Trophoblast cell (in vitro differentiated cells and primary cell): ENCODE data around the gene AKAP7. TPM values are rescaled to one million over a fixed set of nuclear protein-coding genes. Genes with fewer than 3 reads are reported as not detected.
"Not testable (repeated sequence)": the region's sequence is repeated elsewhere in the genome, so short reads cannot be mapped to it uniquely, and the experiment has no call there.

ENCODE experiments used
- DNase-seq, 2 donors: peaks; one replicate each; pipeline ENCODE4 v3.0.0-alpha.2; 2016
- H2AFZ ChIP-seq: 2 replicates; pipeline ENCODE4 v1.6.1; 2013; ENCODE audit warnings: low read length, moderate library complexity, mild to moderate bottlenecking; ENCODE audit not compliant: insufficient read depth, poor library complexity
- H2AK5ac ChIP-seq: 2 replicates; pipeline ENCODE4 v1.6.1; 2013; ENCODE audit warnings: mild to moderate bottlenecking, low read length
- H2BK120ac ChIP-seq: 2 replicates; pipeline ENCODE4 v1.6.1; 2013; ENCODE audit warnings: low read length, mild to moderate bottlenecking, moderate library complexity; ENCODE audit not compliant: insufficient read depth, poor library complexity
- H2BK12ac ChIP-seq: 2 replicates; pipeline ENCODE4 v1.6.1; 2013; ENCODE audit warnings: mild to moderate bottlenecking, low read length, moderate library complexity
- H2BK5ac ChIP-seq: 2 replicates; pipeline ENCODE4 v1.6.1; 2013; ENCODE audit warnings: low read length, low read depth, moderate library complexity, mild to moderate bottlenecking; ENCODE audit not compliant: poor library complexity
- H3K14ac ChIP-seq: 2 replicates; pipeline ENCODE4 v1.6.1; 2013; ENCODE audit warnings: mild to moderate bottlenecking, low read length
- H3K18ac ChIP-seq: 2 replicates; pipeline ENCODE4 v1.6.1; 2013; ENCODE audit warnings: mild to moderate bottlenecking, low read length
- H3K23ac ChIP-seq: 2 replicates; pipeline ENCODE4 v1.6.1; 2013; ENCODE audit warnings: low read length
- H3K27ac ChIP-seq: 2 replicates; pipeline ENCODE4 v1.5.1; 2013; ENCODE audit warnings: low read depth, mild to moderate bottlenecking, inconsistent platforms, low read length, moderate library complexity
- H3K27me3 ChIP-seq: 2 replicates; pipeline ENCODE4 v1.6.1; 2013; ENCODE audit warnings: inconsistent platforms, mild to moderate bottlenecking, low read length, moderate library complexity; ENCODE audit not compliant: insufficient read depth
- H3K36me3 ChIP-seq, 2 experiments: 1 replicate in 1 of 2; 2 replicates in 1 of 2; pipeline ENCODE4 v1.6.1; 2013; ENCODE audit warnings: low read length in 2 of 2, mild to moderate bottlenecking in 2 of 2, moderate library complexity in 1 of 2; ENCODE audit not compliant: insufficient read depth in 2 of 2, control insufficient read depth in 1 of 2
- H3K4ac ChIP-seq: 2 replicates; pipeline ENCODE4 v1.6.1; 2013; ENCODE audit warnings: low read depth, mild to moderate bottlenecking, low read length, moderate library complexity
- H3K4me1 ChIP-seq, 2 experiments: 1 replicate in 1 of 2; 2 replicates in 1 of 2; pipeline ENCODE4 v1.6.1; 2013; ENCODE audit warnings: low read length in 2 of 2, mild to moderate bottlenecking in 2 of 2, moderate library complexity in 1 of 2; ENCODE audit not compliant: insufficient read depth in 2 of 2, control insufficient read depth in 1 of 2
- H3K4me2 ChIP-seq: 2 replicates; pipeline ENCODE4 v1.6.1; 2013; ENCODE audit warnings: inconsistent platforms, mild to moderate bottlenecking, low read length, moderate library complexity
- H3K4me3 ChIP-seq: 2 replicates; pipeline ENCODE4 v1.5.1; 2013; ENCODE audit warnings: mild to moderate bottlenecking, low read depth, low read length, inconsistent platforms
- H3K79me1 ChIP-seq: one replicate; pipeline ENCODE4 v1.6.1; 2013; ENCODE audit warnings: low read length
- H3K79me2 ChIP-seq: 2 replicates; pipeline ENCODE4 v1.6.1; 2013; ENCODE audit warnings: low read length, mild to moderate bottlenecking; ENCODE audit not compliant: control insufficient read depth, insufficient read depth, poor library complexity
- H3K9ac ChIP-seq: 2 replicates; pipeline ENCODE4 v1.6.1; 2013; ENCODE audit warnings: mild to moderate bottlenecking, low read length
- H3K9me3 ChIP-seq: 2 replicates; pipeline ENCODE4 v1.6.1; 2013; ENCODE audit warnings: low read depth, mild to moderate bottlenecking, control low read depth, inconsistent platforms, low read length; ENCODE audit not compliant: insufficient read depth
- H4K12ac ChIP-seq: 2 replicates; pipeline ENCODE4 v1.6.1; 2013; ENCODE audit warnings: low read depth, mild to moderate bottlenecking, low read length, moderate library complexity
- H4K8ac ChIP-seq: 2 replicates; pipeline ENCODE4 v1.6.1; 2013; ENCODE audit warnings: low read depth, mild to moderate bottlenecking, low read length, moderate library complexity
- H4K91ac ChIP-seq: one replicate; pipeline ENCODE4 v1.6.1; 2013; ENCODE audit warnings: low read depth, mild to moderate bottlenecking, low read length, moderate library complexity
- WGBS: extraction: QIAGEN DNeasy Blood & Tissue Kit; methylation state at CpG from one replicate; pipeline ENCODE4 v1.1.7; 2013; ENCODE audit warnings: missing lambda C conversion rate; ENCODE audit not compliant: insufficient read length, insufficient coverage; ENCODE audit errors: extremely low coverage; 5-methylcytosine and 5-hydroxymethylcytosine counted together
- polyA plus RNA-seq: library from polyadenylated mRNA; stranded (reverse); fragments of 200-250 nt; gene quantifications from 2 replicates; pipeline ENCODE4 v1.2.3, GENCODE V29; 2013

Gene AKAP7
- polyA plus RNA-seq: 2.3 and 2.7 TPM in 2 replicates

DNA sequence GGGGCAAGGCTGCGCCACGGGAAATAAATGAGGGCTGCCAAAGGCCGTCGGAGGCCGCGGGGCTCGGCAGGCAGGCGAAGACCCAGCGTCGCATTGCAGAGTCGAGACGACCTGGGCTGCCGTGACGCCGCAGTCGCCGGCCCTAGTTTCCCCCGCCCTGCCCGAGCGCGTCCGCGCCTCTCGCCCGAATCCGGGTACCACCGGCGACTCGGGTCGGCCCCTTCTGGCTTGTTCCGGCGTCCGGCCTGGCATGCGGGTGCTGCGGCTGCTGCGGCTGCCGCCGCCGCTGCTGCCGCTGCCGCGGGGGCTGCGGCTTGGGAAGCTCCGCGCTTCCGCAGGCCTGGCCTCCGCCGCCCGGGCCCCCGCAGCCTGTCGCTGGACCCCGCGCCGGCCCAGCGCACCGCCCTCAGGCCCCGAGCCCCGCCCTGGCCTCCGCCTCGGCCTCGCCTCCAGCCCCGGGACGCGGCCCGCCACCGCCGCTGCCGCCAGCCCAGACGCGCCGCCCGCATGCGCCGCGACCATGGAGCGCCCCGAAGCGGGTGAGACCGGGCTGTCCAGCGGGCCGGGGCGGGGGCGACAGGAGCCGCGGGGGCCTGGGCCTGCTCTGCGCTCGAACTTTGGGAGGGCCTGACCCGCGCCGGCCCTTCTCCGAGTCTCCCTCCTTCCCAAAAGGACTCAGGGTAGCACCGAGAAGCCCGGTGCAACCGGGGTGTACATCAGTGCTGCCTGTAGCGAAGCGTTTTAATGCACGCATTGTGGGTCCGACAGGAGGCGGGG lies at the start of gene AKAP7:
AKAP7 (plus strand) TSS at position 224 of the 777 bp plus-strand sequence; CDS start at position 521, 297 bp downstream.
- no peaks in the 10 kb centered on the region for H3K36me3 ChIP-seq
- peak within 1 kb of the TSS; percentile 78 for H3K9ac ChIP-seq
- WGBS: no CpG with 5 or more reads among the region's 99 CpGs
- H3K18ac ChIP-seq: peak within 1 kb of the TSS; percentile 80
- peak; percentile 79 to 83 for DNase-seq
- H3K4ac ChIP-seq: peak within 1 kb of the TSS; percentile 72
- H3K79me1 ChIP-seq: peaks cover 9% of the 10 kb centered on the region
- H3K27me3 ChIP-seq: no peaks in the 10 kb centered on the region
- H3K4me2 ChIP-seq: peak within 1 kb of the TSS; percentile 76
- peak within 1 kb of the TSS; percentile 93 for H4K8ac ChIP-seq
- peak within 1 kb of the TSS; percentile 88 for H4K91ac ChIP-seq
- peak within 1 kb of the TSS; percentile 92 for H3K14ac ChIP-seq
- peak within 1 kb of the TSS; percentile 36 for H2BK12ac ChIP-seq
- no peak within 1 kb of the TSS for H2AK5ac ChIP-seq
- peak within 1 kb of the TSS; percentile 58 for H4K12ac ChIP-seq
- no peaks in the 10 kb centered on the region for H3K4me1 ChIP-seq
- H3K4me3 ChIP-seq: peak within 1 kb of the TSS; percentile 78
- H2BK120ac ChIP-seq: peak within 1 kb of the TSS; percentile 76
- peaks cover 2% of the 10 kb centered on the region for H3K79me2 ChIP-seq
- peak within 1 kb of the TSS; percentile 68 for H3K27ac ChIP-seq
- no peak within 1 kb of the TSS for H3K23ac ChIP-seq
- peak within 1 kb of the TSS; percentile 99 for H2AFZ ChIP-seq
- H3K9me3 ChIP-seq: no peaks in the 10 kb centered on the region
- H2BK5ac ChIP-seq: peak within 1 kb of the TSS; percentile 60

DNA sequence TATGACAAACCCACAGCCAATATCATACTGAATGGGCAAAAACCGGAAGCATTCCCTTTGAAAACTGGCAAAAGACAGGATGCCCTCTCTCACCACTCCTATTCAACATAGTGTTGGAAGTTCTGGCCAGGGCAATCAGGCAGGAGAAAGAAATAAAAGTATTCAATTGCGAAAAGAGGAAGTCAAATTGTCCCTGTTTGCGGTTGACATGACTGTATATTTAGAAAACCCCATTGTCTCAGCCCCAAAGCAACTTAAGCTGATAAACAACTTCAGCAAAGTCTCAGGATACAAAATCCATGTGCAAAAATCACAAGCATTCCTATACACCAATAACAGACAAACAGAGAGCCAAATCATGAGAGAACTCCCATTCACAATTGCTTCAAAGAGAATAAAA lies 44.9 kb upstream of the AKAP7 start:
- H3K4me2 ChIP-seq, H3K4ac ChIP-seq, DNase-seq, H4K12ac ChIP-seq, H3K27ac ChIP-seq, H4K91ac ChIP-seq, H2AK5ac ChIP-seq, H3K14ac ChIP-seq, H2BK5ac ChIP-seq, H4K8ac ChIP-seq, H2AFZ ChIP-seq, H3K4me1 ChIP-seq, H3K79me2 ChIP-seq, H3K79me1 ChIP-seq, H3K23ac ChIP-seq, H2BK12ac ChIP-seq, H3K36me3 ChIP-seq, H3K9ac ChIP-seq, H3K27me3 ChIP-seq, H3K9me3 ChIP-seq, H3K18ac ChIP-seq, H3K4me3 ChIP-seq, H2BK120ac ChIP-seq: not testable (repeated sequence)
- no CpG with 5 or more reads among the region's 3 CpGs for WGBS

DNA sequence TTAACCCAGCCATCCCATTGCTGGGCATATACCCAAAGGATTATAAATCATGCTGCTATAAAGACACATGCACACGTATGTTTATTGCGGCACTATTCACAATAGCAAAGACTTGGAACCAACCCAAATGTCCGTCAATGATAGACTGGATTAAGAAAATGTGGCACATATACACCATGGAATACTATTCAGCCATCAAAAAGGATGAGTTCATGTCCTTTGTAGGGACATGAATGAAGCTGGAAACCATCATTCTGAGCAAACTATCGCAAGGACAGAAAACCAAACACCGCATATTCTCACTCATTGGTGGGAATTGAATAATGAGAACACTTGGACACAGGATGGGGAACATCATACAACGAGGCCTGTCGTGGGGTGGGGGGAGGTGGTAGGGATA lies 43.3 kb upstream of the AKAP7 start:
- H2AFZ ChIP-seq, H2AK5ac ChIP-seq, H3K18ac ChIP-seq, H3K79me2 ChIP-seq, H2BK12ac ChIP-seq, H3K4ac ChIP-seq, H4K91ac ChIP-seq, H3K9ac ChIP-seq, H4K8ac ChIP-seq, H4K12ac ChIP-seq, H3K4me2 ChIP-seq, H3K27ac ChIP-seq, H3K4me3 ChIP-seq, H3K14ac ChIP-seq, H3K27me3 ChIP-seq, DNase-seq, H3K79me1 ChIP-seq, H2BK120ac ChIP-seq, H2BK5ac ChIP-seq, H3K9me3 ChIP-seq, H3K23ac ChIP-seq, H3K36me3 ChIP-seq, H3K4me1 ChIP-seq: not testable (repeated sequence)
- WGBS: no CpG with 5 or more reads among the region's 7 CpGs

DNA sequence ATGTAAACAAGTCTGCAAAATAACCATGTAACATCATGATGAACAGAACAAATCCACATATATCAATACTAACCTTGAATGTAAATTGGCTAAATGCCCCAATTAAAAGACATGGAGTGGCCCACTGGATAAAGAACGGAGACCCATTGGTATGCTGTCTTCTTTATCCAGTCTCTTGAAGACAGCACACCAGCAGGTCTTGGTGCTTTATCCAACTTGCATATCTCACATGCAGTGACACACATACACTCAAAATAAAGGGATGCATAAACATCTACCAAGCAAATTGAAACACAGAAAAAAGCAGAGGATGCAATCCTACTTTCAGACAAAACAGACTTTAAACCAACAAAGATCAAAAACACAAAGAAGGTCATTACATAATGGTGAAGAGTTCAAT lies 41.9 kb upstream of the AKAP7 start:
- Histone ChIP-seq H3K27me3 (no peaks in the 10 kb centered on the region), H3K18ac (no peak overlapping the region), H4K12ac (no peak overlapping the region), H3K4me2 (no peak overlapping the region), H3K4me3 (no peak overlapping the region), H3K4ac (no peak overlapping the region), H4K91ac (no peak overlapping the region), H2BK12ac (no peak overlapping the region), H3K23ac (no peak overlapping the region), H3K4me1 (no peaks in the 10 kb centered on the region), H3K9ac (no peak overlapping the region), H3K79me2 (no peaks in the 10 kb centered on the region), H2AFZ (no peak overlapping the region), H3K9me3 (no peaks in the 10 kb centered on the region), H2BK120ac (no peak overlapping the region), H3K36me3 (no peaks in the 10 kb centered on the region), H3K14ac (no peak overlapping the region), H3K79me1 (no peaks in the 10 kb centered on the region), H2AK5ac (no peak overlapping the region), H4K8ac (no peak overlapping the region), H2BK5ac (no peak overlapping the region), H3K27ac (no peak overlapping the region)
- WGBS: no CpG with 5 or more reads among the region's 1 CpG
- DNase-seq: no peak
